Measurements from ENCODE around the gene POFUT2. TPM values are rescaled to one million over a fixed set of nuclear protein-coding genes. Genes with fewer than 3 reads are reported as not detected.

POFUT2 gene
- total RNA-seq, 2 experiments from 2014 or later: 14.4 to 15.9 TPM

DNA sequence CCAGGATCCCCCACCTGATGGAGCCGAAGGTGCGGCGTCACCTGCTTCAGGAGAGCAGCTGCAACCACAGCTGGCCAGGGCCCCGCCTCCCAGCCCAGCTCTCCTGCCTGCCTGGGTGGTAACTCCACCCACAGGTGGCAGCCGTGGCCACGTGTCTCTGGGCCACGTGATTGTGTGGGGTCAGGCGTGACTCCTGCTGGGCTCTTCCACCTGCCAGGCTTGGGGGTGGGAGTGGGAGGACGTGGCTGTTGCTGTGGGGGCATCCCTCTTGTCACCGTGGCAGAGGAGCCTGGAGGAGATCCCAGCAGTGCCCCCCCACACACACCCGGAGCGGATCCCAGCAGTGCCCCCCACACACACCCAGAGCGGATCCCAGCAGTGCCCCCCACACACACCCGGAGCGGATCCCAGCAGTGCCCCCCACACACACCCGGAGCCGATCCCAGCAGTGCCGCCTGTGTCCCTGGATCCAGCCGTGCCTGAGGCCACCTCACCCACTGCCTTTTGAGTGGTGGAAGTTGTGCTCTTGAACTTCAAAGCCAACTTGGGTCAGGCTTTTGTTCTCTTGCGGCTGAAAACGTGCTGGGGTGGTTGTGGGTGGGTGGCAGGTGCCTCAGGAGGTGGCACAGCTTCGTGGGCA, 32.2 kb downstream of the POFUT2 start:
- Mint-ChIP-seq H3K27me3 (ENCODE audit: low read depth) (peaks cover 9% of the 10 kb centered on the region), H3K27ac (no peak overlapping the region), H3K9me3 (no peaks in the 10 kb centered on the region), H3K4me3 (no peak overlapping the region), H3K4me1 (ENCODE audit: low read depth) (peaks cover 9% of the 10 kb centered on the region), H3K36me3 (ENCODE audit: low read depth) (no peaks in the 10 kb centered on the region)
- intact Hi-C loops (cut with micrococcal nuclease): no loop called here
- CTCF ChIA-PET: no interaction called here
- DNase-seq: peak; percentile 22

DNA sequence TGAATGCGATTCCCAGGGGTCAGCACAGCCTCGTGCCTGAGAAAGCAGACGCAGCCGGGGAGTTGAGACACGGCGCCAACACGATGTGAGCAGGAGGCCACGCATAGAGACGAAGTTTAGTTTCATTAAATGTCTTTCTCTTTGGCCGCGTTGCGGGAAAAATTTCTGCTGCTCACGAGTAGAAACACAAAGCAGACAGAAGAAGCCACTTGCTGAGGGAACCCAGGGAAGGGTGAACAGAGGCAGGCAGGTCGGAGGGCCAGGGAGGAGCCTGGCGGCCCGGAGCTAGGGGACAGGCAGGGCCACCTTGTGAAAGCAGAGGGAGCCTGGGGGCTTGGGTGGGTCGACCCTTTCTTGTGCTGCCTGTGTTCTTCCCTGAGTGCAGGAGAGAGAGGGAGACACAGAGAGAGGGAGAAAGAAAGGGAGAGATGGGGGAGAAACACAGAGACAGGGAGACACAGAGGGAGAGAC, 33.2 kb downstream of the POFUT2 start:
- CTCF ChIA-PET: no interaction called here
- peaks cover 9% of the 10 kb centered on the region for H3K27me3 Mint-ChIP-seq (ENCODE audit: low read depth)
- no peaks in the 10 kb centered on the region for H3K9me3 Mint-ChIP-seq

DNA sequence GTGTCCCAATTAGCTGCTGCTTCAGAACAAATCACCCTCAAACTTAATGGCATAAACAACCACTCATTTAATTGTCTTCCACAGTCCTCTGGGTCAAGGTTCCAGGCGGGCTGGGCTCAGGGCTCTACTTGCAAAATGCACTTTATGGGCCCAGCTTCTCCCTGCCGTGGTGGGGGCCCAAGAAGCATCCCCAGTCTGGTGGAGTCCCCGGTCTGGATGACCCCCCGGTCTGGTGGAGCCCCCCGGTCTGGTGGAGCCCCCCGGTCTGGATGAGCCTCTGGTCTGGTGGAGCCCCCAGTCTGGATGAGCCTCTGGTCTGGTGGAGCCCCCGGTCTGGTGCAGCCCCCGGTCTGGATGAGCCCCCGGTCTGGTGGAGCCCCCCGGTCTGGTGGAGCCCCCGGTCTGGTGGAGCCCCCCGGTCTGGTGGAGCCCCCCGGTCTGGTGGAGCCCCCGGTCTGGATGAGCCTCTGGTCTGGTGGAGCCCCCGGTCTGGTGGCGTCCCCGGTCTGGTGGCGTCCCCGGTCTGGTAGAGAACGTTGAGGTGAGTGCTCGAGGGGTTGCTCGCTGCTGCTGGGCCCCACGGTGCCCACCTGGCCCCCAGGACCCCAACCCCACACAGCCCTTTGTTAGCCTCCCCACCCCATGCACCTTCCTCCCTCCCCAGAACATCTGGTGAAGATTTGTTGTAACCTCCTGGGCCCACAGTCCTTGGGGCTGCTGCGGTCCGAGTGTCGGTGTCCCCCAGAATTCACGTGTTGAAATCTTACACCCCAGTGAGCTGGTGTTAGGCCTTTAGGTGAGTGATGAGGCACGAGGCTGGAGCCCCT, 33.8 kb downstream of the POFUT2 start:
- intact Hi-C loops (cut with micrococcal nuclease): no loop called here
- Mint-ChIP-seq H3K27ac (no peak overlapping the region), H3K4me1 (ENCODE audit: low read depth) (peaks cover 9% of the 10 kb centered on the region), H3K36me3 (ENCODE audit: low read depth) (no peaks in the 10 kb centered on the region), H3K4me3 (no peak overlapping the region), H3K9me3 (no peaks in the 10 kb centered on the region), H3K27me3 (ENCODE audit: low read depth) (peaks cover 9% of the 10 kb centered on the region)
- CTCF ChIA-PET: no interaction called here
- DNase-seq: no peak

More for the DNA sequence above, 33.2 kb downstream of the POFUT2 start:
- intact Hi-C loops (cut with micrococcal nuclease): no loop called here
- no peak overlapping the region for H3K4me3 Mint-ChIP-seq
- H3K27ac Mint-ChIP-seq: no peak overlapping the region
- H3K36me3 Mint-ChIP-seq (ENCODE audit: low read depth): no peaks in the 10 kb centered on the region
- H3K4me1 Mint-ChIP-seq (ENCODE audit: low read depth): peaks cover 9% of the 10 kb centered on the region
- no peak for DNase-seq

DNA sequence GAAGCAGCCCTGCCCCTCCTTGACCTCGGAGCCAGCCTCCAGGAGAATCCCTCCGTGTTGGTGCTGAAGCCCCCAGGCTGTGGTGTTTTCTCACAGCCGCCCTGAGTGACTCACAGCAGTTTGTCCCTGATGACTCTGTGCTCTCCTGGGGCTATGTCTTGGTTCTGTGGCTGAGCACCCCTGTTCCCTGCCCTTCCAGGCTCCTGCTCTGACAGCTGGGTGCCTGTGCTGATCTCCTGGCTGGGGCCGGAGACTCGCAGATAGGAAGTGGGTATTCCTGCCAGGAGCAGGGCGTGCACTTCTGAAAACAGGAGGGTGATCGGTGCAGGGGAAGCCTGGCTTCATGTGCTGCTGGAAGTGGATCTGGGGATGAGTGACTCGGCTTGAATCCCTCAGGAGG, 34.5 kb downstream of the POFUT2 start:
- H3K27me3 Mint-ChIP-seq (ENCODE audit: low read depth): peaks cover 9% of the 10 kb centered on the region
- no peaks in the 10 kb centered on the region for H3K36me3 Mint-ChIP-seq (ENCODE audit: low read depth)
- no peak for DNase-seq
- no peaks in the 10 kb centered on the region for H3K9me3 Mint-ChIP-seq
- peaks cover 9% of the 10 kb centered on the region for H3K4me1 Mint-ChIP-seq (ENCODE audit: low read depth)
- CTCF ChIA-PET: no interaction called here
- H3K27ac Mint-ChIP-seq: no peak overlapping the region
- intact Hi-C loops (cut with micrococcal nuclease): no loop called here
- H3K4me3 Mint-ChIP-seq: no peak overlapping the region

DNA sequence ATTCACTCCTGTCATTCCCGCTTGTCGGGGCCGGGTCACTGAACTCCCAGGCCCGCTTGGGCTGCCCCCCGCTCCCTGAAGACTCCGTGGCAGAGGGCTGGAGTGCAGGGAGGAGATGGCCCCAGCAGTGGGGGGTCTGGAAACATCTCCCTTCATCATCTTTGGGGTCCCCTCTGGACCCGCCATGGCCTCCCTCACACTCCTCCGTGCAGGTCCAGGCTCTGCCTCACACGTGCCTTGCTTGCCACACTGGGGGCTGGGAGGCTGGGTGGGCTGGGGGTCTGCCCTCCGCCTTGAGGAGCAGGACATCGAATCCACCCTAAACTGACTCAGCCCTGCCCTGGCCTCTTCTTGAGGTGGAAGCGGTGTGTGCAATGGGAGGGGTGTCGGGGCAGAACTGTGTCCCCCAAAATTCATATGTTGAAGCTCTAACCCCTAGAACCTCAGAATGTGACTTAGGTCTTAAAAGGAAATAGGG, 35.2 kb downstream of the POFUT2 start:
- no peak overlapping the region for H3K4me3 Mint-ChIP-seq
- H3K27me3 Mint-ChIP-seq (ENCODE audit: low read depth): peaks cover 9% of the 10 kb centered on the region
- intact Hi-C loops (cut with micrococcal nuclease): no loop called here
- no peak overlapping the region for H3K27ac Mint-ChIP-seq
- no peaks in the 10 kb centered on the region for H3K9me3 Mint-ChIP-seq
- H3K4me1 Mint-ChIP-seq (ENCODE audit: low read depth): peaks cover 9% of the 10 kb centered on the region
- H3K36me3 Mint-ChIP-seq (ENCODE audit: low read depth): no peaks in the 10 kb centered on the region
- CTCF ChIA-PET: no interaction called here
- no peak for DNase-seq

DNA sequence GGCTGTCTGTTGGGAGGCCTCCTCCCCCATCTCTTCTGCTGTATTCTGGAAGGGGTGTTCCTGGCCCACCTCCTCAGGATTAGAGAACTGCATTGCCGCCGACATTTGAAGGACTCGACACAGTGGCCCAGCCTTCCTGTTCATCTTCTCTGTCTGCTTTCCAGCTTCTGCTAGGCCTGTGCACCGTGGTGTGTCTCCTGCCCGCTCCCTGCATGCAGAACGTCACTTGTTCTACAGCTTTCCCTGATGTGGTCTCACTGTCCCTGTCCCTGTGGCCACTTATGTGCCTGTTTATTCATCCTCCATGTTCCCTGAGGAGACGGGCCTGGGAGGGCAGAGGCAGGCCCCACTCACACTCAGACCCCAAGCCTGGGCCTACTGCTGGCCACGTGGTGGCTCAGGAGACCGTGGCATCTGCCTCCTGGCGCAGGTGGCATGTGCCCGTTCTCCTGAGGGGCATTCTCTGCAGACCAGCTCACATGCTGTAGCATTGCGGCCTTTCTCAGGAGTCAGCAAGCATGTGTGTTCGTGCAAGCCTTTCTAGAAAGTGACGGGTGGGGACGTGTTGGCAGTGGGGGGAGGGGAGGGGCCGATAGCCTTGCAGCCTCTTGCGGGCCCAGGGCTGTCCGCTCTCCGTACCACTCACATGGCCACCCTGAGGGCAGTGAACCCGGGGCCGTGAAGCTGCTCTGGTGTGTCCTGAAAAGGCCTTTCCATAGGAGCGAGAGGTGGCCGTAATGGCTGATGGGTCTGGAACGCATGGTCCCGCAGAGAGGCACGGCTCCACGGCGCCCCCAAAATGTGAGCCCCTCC, 35.9 kb downstream of the POFUT2 start:
- Mint-ChIP-seq H3K27me3 (ENCODE audit: low read depth) (peaks cover 9% of the 10 kb centered on the region), H3K36me3 (ENCODE audit: low read depth) (no peaks in the 10 kb centered on the region), H3K4me3 (no peak overlapping the region), H3K9me3 (no peaks in the 10 kb centered on the region), H3K4me1 (ENCODE audit: low read depth) (peaks cover 9% of the 10 kb centered on the region), H3K27ac (no peak overlapping the region)
- intact Hi-C loops (cut with micrococcal nuclease): no loop called here
- CTCF ChIA-PET: no interaction called here
- DNase-seq: no peak

DNA sequence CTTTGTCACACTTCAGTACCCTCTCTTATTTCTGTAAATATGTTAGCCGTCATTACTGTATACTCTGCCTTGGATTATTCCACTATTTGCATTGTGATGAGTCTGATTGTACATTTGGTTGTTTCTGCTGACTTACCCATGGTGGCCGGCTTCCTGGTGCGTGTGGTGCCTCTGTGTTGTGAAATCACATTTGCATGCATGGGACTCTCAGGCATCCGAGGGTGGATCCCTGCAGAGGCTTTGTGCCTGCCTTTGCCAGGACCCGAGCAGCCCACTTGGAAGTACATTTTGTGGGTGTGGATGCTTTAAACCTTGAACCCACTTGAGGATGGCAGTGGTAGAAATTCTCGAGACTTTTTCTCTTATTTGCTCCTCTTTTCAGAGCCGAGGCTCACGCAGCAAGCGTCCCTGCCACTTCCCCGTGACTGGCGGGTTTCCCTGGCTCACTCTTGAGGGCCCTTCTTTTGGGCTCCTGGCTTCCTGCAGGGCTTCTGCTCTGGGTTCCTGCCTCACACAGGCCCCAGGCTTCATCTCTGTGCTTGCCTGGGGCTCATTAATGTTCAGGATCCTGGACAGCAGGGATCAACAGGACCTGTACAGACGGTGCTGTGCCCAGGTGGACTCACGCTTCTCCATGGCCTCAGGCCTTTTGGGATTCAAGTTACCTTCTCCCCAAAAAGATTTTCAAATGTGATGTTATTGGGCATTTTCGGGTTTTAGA, 36.6 kb downstream of the POFUT2 start:
- H3K4me1 Mint-ChIP-seq (ENCODE audit: low read depth): peaks cover 9% of the 10 kb centered on the region
- CTCF ChIA-PET: no interaction called here
- no peak overlapping the region for H3K27ac Mint-ChIP-seq
- no peak overlapping the region for H3K4me3 Mint-ChIP-seq
- H3K27me3 Mint-ChIP-seq (ENCODE audit: low read depth): peaks cover 9% of the 10 kb centered on the region
- no peaks in the 10 kb centered on the region for H3K36me3 Mint-ChIP-seq (ENCODE audit: low read depth)
- intact Hi-C loops (cut with micrococcal nuclease): no loop called here
- no peaks in the 10 kb centered on the region for H3K9me3 Mint-ChIP-seq
- no peak for DNase-seq

DNA sequence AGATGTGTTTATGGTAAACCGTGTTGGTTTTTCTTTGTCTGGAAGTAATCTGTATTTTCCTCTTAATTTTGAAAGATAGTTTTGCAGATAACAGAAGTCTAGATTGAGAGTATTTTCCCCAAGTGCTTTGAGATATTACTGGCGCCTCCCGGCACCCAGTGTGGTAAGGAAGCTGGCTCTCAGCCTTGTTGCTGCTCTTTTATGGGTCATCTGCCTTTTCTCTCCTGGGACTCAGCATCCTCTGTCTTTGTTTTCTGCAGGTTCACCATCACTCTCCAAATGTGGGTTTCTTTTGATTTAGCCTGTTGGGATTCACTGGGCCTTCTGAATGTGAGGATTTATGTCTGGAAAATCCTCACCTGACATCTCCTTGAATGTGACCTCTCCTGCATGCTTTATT, 37.4 kb downstream of the POFUT2 start:
- CTCF ChIA-PET: no interaction called here
- H3K9me3 Mint-ChIP-seq: no peaks in the 10 kb centered on the region

DNA sequence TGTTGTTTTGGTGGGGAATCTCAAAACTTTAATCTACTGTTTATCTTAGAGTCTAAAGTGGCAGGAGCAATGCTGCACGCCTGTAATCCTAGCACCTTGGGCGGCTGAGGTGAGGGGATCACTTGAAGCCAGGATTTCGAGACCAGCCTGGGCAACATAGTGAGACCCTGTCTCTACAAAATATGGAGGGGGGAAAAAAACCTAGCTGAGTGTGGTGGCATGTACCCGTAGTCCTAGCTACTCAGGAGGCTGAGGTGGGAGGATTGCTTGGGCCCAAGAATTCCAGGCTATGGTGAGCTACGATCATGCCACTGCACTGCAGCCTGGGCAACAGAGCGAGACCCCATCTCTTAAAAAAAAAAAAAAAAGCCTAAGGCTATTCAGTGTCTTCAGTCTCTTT, 38.1 kb downstream of the POFUT2 start:
- no peak overlapping the region for H3K4me3 Mint-ChIP-seq
- no peak overlapping the region for H3K27ac Mint-ChIP-seq
- no peaks in the 10 kb centered on the region for H3K36me3 Mint-ChIP-seq (ENCODE audit: low read depth)
- H3K9me3 Mint-ChIP-seq: no peaks in the 10 kb centered on the region
- H3K27me3 Mint-ChIP-seq (ENCODE audit: low read depth): peaks cover 3% of the 10 kb centered on the region
- no peak for DNase-seq
- H3K4me1 Mint-ChIP-seq (ENCODE audit: low read depth): peaks cover under 1% of the 10 kb centered on the region
- CTCF ChIA-PET: no interaction called here
- intact Hi-C loops (cut with micrococcal nuclease): no loop called here

More for the DNA sequence above, 37.4 kb downstream of the POFUT2 start:
- H3K4me1 Mint-ChIP-seq (ENCODE audit: low read depth): peaks cover 5% of the 10 kb centered on the region
- intact Hi-C loops (cut with micrococcal nuclease): no loop called here
- H3K27me3 Mint-ChIP-seq (ENCODE audit: low read depth): peaks cover 9% of the 10 kb centered on the region
- no peaks in the 10 kb centered on the region for H3K36me3 Mint-ChIP-seq (ENCODE audit: low read depth)
- DNase-seq: no peak
- no peak overlapping the region for H3K4me3 Mint-ChIP-seq
- no peak overlapping the region for H3K27ac Mint-ChIP-seq

DNA sequence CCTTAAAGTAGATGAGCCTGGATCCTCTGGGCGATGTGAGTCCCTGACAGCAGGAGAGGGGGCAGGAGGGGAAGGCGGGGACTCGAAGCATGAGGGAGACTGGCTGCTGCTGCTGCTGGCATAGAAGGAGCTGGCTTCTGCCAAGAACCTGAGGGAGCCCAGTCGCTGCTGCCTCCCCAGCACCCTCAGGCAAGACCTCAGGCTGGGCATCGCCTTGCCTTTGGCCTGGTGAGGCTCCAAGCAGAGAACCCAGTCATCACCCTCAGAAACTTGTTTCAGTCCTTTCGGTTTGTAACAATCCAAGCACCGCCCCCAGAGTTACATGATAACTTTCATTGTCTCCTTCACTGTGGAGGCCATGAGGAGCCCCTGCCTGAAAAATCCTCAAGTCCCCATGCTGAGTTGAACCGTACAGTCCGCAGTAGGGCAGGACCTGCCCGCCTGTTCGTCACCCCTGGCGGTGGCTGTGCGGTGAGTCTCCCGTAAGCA, 38.8 kb downstream of the POFUT2 start:
- intact Hi-C loops (cut with micrococcal nuclease): no loop called here
- H3K36me3 Mint-ChIP-seq (ENCODE audit: low read depth): no peaks in the 10 kb centered on the region
- CTCF ChIA-PET: no interaction called here
- no peak for DNase-seq
- H3K27ac Mint-ChIP-seq: no peak overlapping the region
- no peaks in the 10 kb centered on the region for H3K4me1 Mint-ChIP-seq (ENCODE audit: low read depth)
- no peak overlapping the region for H3K4me3 Mint-ChIP-seq
- H3K9me3 Mint-ChIP-seq: peaks cover 5% of the 10 kb centered on the region
- no peaks in the 10 kb centered on the region for H3K27me3 Mint-ChIP-seq (ENCODE audit: low read depth)

DNA sequence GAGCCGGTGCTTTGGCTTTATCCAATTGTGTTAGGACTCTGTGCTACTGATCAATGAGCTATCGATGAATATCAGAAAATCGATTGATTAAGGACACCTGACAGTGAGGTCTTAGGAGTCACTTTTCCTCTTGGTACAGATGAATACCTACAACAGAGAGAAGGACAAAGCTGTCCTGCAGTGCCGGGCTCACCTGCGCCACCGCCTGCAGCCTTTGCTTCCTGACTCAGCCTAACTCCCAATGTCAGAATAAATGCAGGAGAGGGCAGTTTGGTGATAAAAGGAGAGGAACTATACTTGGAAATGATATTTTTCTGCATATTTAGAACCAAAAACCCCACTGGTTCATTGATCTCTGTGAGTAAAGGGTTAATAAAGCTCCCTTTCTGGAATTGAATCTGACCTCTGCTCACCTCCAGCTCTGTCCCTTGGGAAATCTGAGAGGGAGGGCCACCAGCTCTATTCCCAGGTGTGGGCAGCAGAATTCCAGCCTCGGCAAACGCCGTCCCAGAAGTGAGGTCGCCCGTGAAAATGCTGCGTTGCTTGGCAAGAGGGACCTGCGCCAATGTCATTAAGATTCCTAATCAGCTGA, 39.3 kb downstream of the POFUT2 start:
- Mint-ChIP-seq H3K27me3 (ENCODE audit: low read depth) (no peaks in the 10 kb centered on the region), H3K4me1 (ENCODE audit: low read depth) (no peaks in the 10 kb centered on the region), H3K27ac (no peak overlapping the region), H3K4me3 (no peak overlapping the region), H3K9me3 (peaks cover 9% of the 10 kb centered on the region), H3K36me3 (ENCODE audit: low read depth) (peaks cover 4% of the 10 kb centered on the region)
- DNase-seq: no peak
- CTCF ChIA-PET: interaction anchor here (0.6 kb wide), 1 partner anchor 60 kb away, joined by 3 read pairs; no protein-coding TSS in a partner anchor
- intact Hi-C loops (cut with micrococcal nuclease): no loop called here
